ENCODE results near the gene SAMSN1. TPM values are rescaled to one million over a fixed set of nuclear protein-coding genes. Genes with fewer than 3 reads are reported as not detected.

The SAMSN1 gene
- total RNA-seq, 3 donors from 2014 or later = 3.2 to 11.1 (median 6.5) TPM

GRCh38 chr21:14526836-14527695, 19.0 kb downstream of the SAMSN1 start:
- H3K4me1 ChIP-seq (ENCODE audit: low read depth) = no peaks in the 10 kb centered on the region
- DNase-seq (no peak), ATAC-seq (peak; percentile 31)
- H3K4me3 ChIP-seq = no peak overlapping the region
- no peaks in the 10 kb centered on the region for H3K9me3 ChIP-seq
- intact Hi-C loops (cut with DNase I, micrococcal nuclease) = no loop called here
- TF ChIP-seq, protein P1, sequence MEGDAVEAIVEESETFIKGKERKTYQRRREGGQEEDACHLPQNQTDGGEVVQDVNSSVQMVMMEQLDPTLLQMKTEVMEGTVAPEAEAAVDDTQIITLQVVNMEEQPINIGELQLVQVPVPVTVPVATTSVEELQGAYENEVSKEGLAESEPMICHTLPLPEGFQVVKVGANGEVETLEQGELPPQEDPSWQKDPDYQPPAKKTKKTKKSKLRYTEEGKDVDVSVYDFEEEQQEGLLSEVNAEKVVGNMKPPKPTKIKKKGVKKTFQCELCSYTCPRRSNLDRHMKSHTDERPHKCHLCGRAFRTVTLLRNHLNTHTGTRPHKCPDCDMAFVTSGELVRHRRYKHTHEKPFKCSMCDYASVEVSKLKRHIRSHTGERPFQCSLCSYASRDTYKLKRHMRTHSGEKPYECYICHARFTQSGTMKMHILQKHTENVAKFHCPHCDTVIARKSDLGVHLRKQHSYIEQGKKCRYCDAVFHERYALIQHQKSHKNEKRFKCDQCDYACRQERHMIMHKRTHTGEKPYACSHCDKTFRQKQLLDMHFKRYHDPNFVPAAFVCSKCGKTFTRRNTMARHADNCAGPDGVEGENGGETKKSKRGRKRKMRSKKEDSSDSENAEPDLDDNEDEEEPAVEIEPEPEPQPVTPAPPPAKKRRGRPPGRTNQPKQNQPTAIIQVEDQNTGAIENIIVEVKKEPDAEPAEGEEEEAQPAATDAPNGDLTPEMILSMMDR (IDR thresholded peaks at IDR 0.05) = no peak
- H3K36me3 ChIP-seq (ENCODE audit: low read depth) = no peaks in the 10 kb centered on the region

GRCh38 chr21:14526199-14526598, 19.9 kb downstream of the SAMSN1 start:
- no peak overlapping the region for H3K4me3 ChIP-seq
- intact Hi-C loops (cut with DNase I, micrococcal nuclease) = no loop called here
- TF ChIP-seq, protein P1 (IDR thresholded peaks at IDR 0.05) = no peak

DNA sequence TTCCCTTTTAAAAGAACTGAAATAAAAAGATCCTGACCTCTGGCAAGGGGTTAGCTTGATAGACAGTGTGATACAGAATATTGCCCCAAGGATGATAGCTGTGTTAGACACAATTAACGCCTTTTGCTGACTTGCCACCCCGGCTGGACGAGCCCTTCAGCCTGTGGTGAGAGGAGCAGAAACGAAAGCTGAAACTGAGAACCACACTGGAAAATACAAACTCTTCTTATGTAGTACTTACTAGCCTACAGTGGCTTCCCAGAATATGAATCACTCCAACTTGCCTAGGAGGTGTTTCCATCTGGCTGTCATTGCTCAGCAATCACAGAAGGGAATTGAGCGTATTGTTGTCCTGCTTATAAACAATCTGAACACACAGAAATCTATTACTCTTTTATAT, 22.9 kb downstream of the SAMSN1 start:
- ATAC-seq (peak; percentile 67), DNase-seq (peak in 2 of 3 donors; percentile 24 to 39)
- Histone ChIP-seq H3K4me3 (no peak overlapping the region), H3K9me3 (no peaks in the 10 kb centered on the region), H3K36me3 (ENCODE audit: low read depth) (no peaks in the 10 kb centered on the region), H3K4me1 (ENCODE audit: low read depth) (no peaks in the 10 kb centered on the region)
- intact Hi-C loops (cut with DNase I, micrococcal nuclease) = no loop called here
- TF ChIP-seq, protein P1 (IDR thresholded peaks at IDR 0.05) = no peak

More at GRCh38 chr21:14526199-14526598, 19.9 kb downstream of the SAMSN1 start:
- ATAC-seq (no peak), DNase-seq (no peak)
- H3K4me1 ChIP-seq (ENCODE audit: low read depth) = no peaks in the 10 kb centered on the region
- H3K9me3 ChIP-seq = no peaks in the 10 kb centered on the region
- H3K36me3 ChIP-seq (ENCODE audit: low read depth) = no peaks in the 10 kb centered on the region

DNA sequence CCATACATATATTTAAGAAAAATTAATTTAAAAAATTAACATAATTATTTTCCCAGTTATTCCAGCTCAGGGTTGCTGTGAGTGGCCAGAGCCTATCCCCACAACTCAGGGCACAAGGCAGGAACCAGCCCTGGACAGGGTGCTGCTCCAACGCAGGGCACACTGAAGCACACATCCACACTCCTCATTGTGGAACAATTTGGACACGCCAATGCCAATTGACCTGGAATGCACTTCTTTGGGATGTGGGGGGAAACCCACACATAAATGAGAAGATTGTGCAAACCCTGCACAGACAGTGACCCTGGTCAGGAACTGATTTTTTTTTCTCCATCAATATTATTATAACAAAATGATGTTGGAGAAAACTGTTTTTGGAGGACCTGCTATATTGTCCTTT, 23.4 kb downstream of the SAMSN1 start:
- H3K9me3 ChIP-seq = no peaks in the 10 kb centered on the region
- no peaks in the 10 kb centered on the region for H3K4me1 ChIP-seq (ENCODE audit: low read depth)
- intact Hi-C loops (cut with DNase I, micrococcal nuclease) = no loop called here
- no peaks in the 10 kb centered on the region for H3K36me3 ChIP-seq (ENCODE audit: low read depth)
- ATAC-seq = peak; percentile 20
- H3K4me3 ChIP-seq = no peak overlapping the region
- TF ChIP-seq, protein P1 (IDR thresholded peaks at IDR 0.05) = no peak
- DNase-seq = no peak

DNA sequence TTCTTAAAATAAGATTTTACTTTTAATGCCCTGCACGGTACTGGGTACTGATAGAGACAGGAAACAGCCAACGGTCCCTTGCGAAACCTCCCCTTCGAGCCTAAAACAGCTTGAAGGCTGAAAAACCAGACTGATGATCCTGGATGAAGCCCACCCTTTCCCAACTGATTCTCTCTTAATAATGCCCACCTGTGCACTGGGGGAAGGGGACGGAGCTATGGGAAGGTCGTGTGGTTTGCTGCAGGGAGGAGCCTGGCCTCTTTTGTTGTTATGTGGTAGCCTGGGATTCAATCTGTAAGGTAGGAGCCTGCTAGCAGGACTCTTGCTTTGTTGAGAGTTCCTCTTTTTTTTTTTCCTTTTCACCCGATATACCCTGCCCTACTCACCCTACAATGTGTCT, 25.6 kb downstream of the SAMSN1 start:
- H3K9me3 ChIP-seq = no peaks in the 10 kb centered on the region
- DNase-seq (no peak), ATAC-seq (peak; percentile 46)
- no peak overlapping the region for H3K4me3 ChIP-seq
- intact Hi-C loops (cut with DNase I, micrococcal nuclease) = no loop called here
- H3K36me3 ChIP-seq (ENCODE audit: low read depth) = no peaks in the 10 kb centered on the region
- H3K4me1 ChIP-seq (ENCODE audit: low read depth) = no peaks in the 10 kb centered on the region
- TF ChIP-seq, protein P1 (IDR thresholded peaks at IDR 0.05) = no peak
